Body of pancreas (tissue), 4 donors: ENCODE data around the gene PAK6.

Experiments
- CTCF ChIP-seq, 7 experiments: fragments of 450-650 bp in 4 of 7; fragments of 200-600 bp in 3 of 7; sonication (generic) in 3 of 7; IDR thresholded peaks; one replicate each; pipeline ENCODE4 v1.5.1; 2016 to 2019; ENCODE audit warnings: antibody characterized with exemption in 7 of 7
- POLR2A ChIP-seq, 3 donors: fragments of 450-650 bp; IDR thresholded peaks; one replicate each; pipeline ENCODE4 v1.6.1; 2016; ENCODE audit warnings: antibody characterized with exemption in 3 of 3, mild to moderate bottlenecking in 2 of 3

GRCh38 chr15:40265875-40266274 is 27.0 kb downstream of the PAK6 start:
- TF ChIP-seq CTCF (IDR thresholded peaks at IDR 0.05) (no peak), POLR2A (IDR thresholded peaks at IDR 0.05) (no peak)
